Cerebellar nuclear complex (tissue), 1 donor: ENCODE data around the gene COL23A1.

Experiments used
- DNase-seq, 2 experiments: peaks; one replicate each; lab custom pipeline; 2025; lab: John Stamatoyannopoulos, UW

The COL23A1 gene

GRCh38 chr5:178460598-178460997, 129.6 kb downstream of the COL23A1 start:
- DNase-seq: no peak

GRCh38 chr5:178460174-178460573, 130.0 kb downstream of the COL23A1 start:
- DNase-seq: no peak

- DNase-seq: no peak
Measured at GRCh38 chr5:178458140-178458539, 132.1 kb downstream of the COL23A1 start.

DNA sequence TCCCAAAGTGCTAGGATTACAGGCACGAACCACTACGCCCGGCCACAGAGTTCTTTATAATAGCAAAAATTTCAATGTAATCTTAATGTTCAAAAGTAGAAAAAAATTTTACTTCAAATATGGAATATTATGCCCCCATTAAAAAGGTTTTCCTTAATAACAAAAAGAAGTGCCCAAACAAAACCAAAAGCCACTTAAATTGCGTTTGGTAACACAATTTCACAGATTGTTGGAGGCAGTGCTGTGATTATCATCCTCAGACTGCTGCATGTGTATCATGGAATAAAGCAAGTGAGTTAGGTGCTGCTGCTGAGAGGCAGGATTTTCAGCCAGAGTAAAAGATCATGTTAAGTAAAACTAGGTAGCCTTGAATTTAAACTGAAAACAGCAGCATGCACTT, 132.7 kb downstream of the COL23A1 start:
- DNase-seq: no peak

GRCh38 chr5:178455480-178455835, 134.7 kb downstream of the COL23A1 start:
- DNase-seq: no peak

DNA sequence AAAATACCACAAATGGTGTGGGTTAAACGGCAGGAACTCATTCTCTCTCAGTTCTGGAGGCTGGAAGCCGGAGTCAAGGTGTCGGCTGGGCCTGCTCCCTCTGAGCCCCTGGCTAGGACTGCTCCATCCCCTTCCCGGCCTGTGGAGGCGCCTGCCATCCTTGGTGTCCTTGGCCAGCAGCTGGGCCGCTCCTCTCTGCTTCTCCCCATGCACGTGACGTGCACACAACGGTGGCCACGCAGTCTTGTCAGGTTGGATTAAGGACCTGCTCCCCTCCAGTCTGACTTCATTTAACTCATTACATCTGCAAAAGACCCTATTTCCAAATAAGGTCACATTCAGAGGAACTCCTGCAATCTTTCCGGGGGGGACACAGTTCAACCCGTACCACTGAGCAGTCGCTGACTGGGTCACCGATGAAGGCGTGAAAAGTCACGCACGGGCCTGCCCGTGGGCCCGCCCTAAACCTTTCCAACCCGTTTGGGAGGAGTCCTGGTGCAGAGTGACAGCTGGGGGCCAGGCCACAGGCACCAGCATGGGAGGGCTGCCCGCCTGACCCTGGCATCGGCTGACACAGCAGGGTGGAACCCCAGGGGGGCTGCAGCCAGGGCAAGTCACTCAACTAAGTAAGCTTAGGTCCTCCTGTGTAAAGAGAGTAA, 135.2 kb downstream of the COL23A1 start:
- no peak for DNase-seq

DNA sequence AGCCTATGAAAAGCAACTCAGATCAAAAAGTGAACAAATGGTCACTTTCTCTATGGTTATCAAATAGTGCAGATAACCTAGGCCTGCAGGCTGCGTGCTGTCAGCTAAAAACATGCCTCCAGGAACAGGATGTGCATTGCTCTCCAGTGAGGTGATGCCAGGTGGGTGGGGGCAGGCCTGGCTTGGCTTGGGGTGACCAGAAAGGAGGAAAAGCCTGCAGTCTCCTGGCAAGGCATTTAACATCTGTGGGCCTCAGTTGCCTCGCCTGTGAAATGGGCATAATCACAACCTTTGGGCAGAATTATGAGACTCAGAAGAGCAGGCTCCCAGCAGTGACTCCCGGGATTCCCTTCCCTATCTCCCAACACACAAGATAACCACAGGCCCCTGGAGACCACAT, 135.9 kb downstream of the COL23A1 start:
- DNase-seq: no peak

DNA sequence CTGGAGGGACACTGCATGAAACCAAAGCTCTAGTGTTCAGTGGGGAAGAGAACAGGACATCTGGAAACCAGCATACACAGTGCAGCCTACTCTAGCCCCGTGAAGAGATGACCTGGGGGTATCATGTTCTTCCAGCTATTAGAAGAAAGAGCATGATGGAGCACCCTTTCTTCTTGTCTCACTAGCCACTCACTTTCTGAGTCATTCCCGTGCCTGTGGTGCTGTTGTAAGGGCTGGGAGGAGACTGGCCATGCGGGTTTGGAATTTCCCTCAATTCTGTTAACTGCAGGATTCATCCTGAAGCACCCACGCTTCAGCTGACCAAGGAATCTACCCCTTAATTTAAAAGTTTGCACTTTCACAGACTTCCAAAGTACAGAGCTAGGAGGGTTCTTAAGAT, 137.0 kb downstream of the COL23A1 start:
- DNase-seq: no peak

DNA sequence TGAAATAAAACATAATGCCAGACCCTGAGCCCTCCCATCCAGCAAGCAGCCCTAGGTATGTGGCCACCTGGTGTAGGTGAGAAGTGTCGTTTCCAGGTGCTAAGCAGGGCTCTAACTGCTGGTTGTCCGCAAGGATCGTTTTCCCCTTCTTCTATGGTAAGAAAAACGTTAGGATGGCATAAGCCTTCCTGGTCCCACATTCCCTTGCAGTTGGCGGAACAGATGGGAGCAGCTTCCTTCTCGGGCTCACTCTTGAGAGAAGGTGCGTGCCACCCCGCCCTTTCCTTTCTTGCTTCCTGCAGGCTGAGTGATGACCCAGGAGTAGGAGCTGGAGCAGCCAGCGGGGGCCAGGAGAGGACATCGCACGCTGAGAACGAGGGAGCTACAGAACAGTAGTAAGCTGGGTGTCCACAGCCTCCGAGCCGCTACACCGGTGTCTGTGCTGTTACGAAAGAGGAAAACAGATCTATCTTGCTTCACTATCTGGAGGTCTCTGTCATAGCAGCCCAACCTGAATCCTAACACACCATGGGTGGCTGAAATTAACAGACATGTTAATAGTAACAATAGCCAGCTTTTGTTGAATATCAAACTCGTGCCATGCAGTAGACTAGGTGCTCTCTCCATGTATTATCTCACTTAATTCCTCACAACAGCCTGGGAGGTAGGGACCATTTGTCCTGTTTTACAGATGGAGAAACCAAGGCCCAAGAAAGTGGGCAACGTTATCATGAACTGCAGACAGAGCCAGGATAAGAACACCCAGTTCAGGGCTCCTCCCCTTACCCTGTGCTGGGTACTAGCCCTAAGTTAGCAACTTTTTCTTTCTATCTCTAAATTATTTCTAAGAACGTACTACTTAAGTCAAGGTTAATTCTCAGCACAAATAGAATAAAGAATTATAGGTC, 139.8 kb downstream of the COL23A1 start:
- no peak for DNase-seq

DNA sequence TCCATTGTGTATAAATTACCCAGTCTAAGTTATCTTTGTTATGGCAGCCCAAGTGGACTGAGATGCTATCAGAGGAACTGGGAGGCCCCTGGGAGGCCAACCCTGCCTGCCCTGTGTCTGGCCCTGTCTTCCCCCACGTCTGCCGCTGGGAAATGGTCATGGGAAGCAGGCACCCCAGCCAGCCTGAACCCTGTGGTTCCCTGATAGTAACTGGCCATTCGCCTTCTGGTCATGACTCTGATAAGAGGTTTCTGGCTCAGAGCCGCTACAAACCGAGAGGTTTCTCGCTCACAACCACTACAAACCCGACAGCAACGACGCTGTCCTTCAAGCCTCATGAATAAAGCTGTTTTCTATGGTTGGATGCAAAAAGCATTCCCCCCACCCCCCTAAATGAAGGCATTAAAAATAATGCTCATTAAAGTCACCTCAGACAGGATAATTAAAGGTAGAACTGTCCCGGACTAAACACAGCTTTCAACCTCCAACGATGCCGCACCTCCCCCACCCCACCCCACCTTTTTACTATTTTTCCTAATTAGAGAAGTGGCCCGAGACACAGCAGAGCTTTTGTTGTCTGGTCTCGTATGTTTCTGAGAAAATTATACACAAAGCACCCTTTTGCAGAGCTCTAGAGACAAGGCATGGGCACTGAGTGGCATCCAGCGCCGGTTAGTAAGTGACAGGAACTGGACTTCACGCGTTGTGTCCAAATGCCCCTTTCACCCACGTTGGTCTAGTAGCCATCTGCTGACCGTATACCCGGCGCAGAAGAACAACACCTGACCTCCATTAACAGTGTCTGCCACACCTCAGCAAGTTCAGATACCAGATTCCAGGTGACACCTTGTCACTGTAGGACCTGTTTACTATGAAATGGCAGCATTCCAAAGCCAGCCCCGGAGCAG, 140.8 kb downstream of the COL23A1 start:
- DNase-seq: no peak

GRCh38 chr5:178445534-178445933, 144.7 kb downstream of the COL23A1 start:
- DNase-seq: no peak

DNA sequence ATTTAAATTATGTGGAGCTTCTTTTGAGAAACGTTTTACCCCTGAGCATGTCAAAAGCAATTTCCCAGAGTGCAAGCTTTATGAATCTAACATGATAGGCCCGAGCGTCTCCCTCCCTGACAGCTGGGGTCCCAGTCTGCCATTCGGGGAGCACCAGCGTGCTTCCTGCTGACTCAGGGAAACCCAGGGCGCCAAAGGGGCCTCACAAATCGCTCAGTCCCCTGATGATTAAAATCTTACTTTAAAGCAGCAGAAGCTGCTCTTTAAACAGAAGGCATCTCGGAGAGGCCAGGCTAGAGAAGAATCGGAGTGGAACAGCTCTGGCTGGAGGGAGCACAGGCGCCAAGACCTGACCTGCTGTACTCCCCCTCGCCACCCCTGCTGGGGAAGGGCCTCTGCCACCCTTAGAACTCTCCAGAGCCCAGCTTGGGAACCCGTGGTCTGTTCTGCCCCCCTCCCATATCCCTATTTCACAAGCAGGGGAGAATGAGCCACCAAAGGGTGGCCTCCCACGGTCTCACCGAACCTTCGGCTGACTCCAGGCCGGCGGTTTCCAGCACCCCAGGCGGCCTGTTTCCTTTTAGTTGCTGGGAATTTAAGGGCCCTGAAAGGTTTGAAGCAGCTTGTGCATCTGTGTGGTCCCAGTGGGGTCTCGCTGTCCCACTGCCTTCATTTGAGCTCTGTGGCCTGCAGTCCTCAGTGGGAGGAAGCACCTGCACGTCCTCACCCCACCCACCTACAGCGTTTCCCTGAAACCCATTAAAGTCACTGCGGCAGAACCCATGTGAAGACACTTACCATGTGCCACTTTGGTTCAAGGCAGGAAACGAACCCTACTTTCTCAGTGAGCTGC, 147.6 kb downstream of the COL23A1 start:
- DNase-seq: no peak

- DNase-seq: no peak
Measured at GRCh38 chr5:178441486-178442270, 148.5 kb downstream of the COL23A1 start.

GRCh38 chr5:178440181-178440580, 150.0 kb downstream of the COL23A1 start:
- DNase-seq: no peak

DNA sequence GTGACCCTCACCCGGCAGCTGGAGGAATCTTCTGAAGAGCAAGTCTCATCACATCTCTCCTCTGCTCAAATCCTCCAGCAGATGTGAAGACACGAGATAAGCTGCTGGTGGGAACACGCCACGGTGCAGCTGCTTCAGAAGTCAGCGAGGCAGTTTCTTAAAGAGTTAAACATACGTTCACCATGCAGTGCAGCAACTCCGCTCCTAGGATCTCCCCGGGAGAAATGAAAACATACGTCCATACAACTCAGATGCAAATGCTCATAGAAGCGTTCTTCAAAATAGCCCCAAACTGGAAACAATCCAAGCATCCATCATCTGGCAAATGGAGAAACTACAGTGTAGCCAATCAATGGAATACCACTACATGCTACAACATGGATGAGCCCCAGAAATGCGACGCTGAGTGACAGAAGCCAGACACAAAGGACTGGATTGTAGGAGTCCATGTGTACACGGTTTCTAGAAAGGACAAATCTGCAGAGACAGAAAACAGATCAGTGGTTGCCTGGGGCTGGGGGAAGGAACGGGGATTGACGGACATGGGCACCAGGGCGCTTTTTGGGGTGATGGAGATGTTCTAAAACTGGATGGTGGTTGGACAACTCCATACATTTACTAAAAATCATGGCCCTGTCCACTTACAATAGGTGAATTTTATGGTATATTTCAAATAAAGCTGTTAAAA, 150.6 kb downstream of the COL23A1 start:
- no peak for DNase-seq

DNA sequence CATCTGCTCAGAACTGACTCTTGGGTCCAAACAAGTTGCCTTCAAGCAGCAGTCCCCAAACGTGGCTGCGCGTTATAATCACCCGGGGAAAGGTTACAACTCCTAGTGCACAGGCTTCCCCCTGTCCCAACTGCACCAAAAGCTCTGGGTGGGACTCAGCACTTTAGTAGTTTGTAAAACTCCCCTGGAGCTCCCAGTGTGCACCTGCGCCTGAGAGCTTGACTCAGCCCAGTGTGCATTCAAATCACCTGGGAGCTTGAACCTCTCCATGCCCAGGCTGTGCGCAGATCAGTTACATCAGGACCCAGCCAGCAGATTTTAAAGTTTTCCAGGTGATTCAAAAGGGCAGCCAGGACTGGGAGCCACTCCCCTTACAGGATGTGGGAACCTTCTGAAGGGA, 151.4 kb downstream of the COL23A1 start:
- DNase-seq: no peak

- DNase-seq: no peak
Measured at GRCh38 chr5:178437386-178438075, 152.7 kb downstream of the COL23A1 start.

GRCh38 chr5:178436326-178436940, 153.8 kb downstream of the COL23A1 start:
- no peak for DNase-seq
